DMS79 (cell line): Measurements from ENCODE around the gene SLC5A10.

Experiments used
- DNase-seq: peaks from one replicate; lab custom pipeline; 2025; lab: John Stamatoyannopoulos, UW

Gene SLC5A10

GRCh38 chr17:18985475-18985874 is 33.5 kb downstream of the SLC5A10 start:
- DNase-seq = no peak

DNA sequence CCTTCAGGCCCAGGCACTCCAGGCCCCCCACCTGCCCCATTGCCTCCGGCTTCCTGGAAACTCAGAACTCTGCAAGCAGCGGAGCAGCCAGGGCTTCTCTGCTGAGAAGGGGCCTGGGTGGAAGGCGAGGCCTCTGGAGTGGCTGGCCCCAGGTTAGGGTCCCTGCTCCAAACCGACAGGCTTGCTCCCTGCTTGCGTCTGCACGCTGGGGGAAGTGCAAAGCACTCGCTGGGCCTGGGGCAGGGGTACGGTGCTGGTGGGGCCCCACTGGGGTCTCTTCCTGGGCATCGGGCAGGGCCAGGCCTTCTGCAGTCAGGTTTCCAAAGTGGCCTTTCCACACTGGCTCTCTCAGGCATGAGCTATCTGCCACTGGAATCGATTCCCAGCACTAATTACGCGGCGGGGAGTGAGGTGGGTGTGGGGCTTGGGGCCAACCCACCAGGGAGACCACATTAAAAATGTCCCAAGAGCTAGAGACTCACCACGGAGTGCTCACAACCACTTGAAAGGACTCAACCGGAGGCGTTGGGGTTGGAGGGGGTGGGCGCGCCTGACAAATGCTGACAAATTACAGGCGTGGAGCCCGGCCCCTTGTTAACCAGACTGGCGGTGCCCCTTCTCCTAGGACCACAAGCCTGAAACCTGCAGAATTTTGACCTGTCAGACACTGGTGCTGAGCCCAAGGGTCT is 34.7 kb downstream of the SLC5A10 start:
- DNase-seq = no peak

- no peak for DNase-seq
These were observed 35.3 kb downstream of the SLC5A10 start for GRCh38 chr17:18987230-18987610.

- DNase-seq = no peak
These were observed 36.0 kb downstream of the SLC5A10 start for GRCh38 chr17:18987862-18988545.

DNA sequence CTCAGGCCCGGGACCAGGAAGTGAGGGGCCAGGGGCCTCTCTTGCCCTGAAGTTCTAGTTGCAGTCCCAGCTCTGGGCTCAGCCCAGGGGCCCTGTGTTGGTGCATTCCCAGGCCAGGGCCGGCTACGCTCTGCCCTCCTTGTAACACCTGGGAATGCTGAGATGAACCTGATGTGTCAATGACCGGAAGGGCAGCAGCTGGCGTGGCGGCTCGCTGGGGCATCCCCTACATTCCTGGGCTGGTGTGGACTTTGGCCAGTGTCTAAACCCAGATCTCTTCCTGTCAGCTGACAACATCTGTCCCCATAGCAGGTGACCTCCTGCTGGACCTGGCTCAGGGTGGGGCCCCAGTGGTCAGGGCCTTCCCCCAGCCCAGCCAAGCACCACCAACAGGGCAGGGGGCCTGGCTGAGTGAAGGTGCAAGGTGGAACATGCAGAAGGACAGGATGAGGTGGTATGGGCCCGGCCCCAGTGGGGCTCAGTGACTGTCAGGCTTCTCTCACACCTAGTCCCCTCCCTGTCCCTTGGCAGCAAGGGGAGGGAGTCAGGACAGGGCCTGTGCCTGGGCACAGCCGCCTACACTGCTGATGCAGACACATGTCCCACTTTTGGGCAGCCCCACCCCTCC is 36.7 kb downstream of the SLC5A10 start:
- no peak for DNase-seq

- no peak for DNase-seq
These were observed 38.4 kb downstream of the SLC5A10 start for GRCh38 chr17:18990331-18990730.

- DNase-seq = no peak
These were observed 39.8 kb downstream of the SLC5A10 start for GRCh38 chr17:18991531-18992315.

DNA sequence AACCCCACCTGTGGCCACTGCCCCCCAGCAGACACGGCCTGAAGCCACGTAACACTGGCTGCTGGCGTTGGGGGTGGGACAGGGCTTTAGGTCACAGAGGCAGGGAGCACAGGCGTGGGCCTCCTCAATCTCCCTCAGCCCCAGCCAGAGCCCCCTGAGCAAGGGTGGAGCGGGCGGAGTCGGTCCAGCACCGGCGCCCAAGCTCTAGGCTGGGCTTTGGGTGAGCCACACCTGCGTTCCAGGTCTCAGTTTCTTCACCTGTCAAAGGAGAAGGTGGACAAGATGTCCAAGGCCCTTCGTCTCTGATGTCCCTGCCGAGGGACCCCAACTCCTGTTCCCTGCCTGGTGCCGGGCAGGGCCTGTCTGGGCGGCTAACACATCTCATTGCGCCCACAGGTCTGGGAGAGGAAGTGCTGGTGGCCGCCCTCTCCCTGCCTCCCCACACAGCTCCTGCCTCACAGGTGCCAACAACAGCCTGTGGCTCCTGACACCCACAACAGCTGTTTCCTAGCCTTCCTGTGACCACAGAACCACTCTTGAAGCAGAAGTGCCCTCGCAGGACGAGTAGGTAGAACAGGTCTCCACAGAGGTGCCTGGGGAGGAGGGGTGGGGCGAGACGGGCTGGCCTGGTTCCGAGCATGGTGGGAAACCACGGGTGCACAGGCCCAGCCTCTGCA is 40.6 kb downstream of the SLC5A10 start:
- DNase-seq = peak; percentile 24

DNA sequence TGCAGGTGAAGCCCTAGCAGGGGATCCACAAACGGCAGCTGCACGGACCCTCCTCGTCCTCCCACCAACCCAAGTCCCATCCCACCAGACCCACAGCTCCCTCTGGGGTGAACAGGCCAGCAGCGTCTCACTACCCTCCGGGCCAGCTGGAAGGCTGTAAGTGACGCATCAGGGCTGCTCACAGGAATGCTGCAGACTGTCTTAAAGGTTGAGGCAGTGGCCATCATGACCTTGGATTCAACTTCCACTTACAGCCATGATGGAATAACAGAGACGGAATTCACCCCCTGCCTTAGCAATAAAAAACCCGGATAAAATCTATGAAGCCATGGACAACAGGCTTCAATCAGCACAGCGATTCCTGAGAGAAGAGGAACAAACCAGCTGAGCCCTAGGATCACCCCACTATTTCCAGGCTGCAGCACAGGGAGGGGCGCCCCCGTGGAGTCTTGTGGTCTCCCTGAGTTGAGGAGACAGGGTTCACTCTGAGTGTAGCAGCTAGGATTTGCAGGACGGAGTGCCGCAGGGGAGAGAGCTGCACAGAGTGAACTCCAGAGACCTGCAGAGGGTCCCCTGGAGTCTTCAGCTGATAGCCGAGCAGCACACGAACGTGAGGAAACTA is 42.1 kb downstream of the SLC5A10 start:
- no peak for DNase-seq

- no peak for DNase-seq
These were observed 42.7 kb downstream of the SLC5A10 start for GRCh38 chr17:18994631-18995030.

GRCh38 chr17:18995220-18995619 is 43.3 kb downstream of the SLC5A10 start:
- DNase-seq = no peak

DNA sequence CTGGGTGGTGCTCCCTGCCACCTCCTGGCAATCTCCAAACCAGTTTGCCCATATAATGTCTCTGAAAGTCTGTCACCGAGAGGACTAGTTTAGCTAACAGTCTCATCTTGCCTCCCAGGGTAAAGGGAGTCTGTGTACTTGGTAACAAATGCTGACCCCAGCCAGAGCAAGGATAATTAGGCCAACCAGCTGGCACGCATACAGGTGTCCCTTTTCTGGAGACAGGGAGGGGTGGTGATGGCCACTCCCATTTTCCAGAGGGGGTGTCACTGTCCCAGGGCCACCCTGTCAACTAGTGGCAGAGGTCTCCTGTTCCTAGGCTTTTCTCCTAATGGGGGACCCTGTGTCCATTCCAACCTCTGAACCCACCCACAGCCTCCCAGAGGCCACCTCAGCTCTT is 44.5 kb downstream of the SLC5A10 start:
- DNase-seq = no peak

DNA sequence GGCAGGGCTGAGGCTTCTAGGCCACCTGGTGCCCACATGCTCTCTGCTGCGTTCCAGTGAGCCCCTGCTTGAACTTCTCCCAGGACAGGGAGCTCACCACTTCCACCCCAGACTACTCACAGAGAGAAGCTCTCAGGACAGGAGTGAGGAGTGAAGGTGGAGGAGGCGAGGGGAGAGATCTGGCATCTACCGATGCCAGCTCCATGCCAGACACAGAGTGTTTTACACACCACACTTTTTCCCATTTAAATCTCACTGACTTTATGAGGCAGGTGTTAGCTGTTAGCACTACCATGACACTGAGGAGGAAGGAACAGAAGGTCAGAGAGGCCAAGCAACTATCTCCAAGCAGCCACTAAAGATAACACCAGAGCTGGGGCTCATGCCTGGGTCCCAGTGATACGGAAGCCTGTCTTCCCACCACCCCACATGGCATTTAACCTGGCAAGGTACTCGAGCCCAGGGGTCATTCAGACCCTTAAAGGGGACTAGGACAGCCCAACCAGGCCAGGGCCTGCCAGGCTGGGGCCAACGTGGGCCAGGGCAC is 45.8 kb downstream of the SLC5A10 start:
- no peak for DNase-seq

GRCh38 chr17:18999394-18999793 is 47.4 kb downstream of the SLC5A10 start:
- DNase-seq = no peak

DNA sequence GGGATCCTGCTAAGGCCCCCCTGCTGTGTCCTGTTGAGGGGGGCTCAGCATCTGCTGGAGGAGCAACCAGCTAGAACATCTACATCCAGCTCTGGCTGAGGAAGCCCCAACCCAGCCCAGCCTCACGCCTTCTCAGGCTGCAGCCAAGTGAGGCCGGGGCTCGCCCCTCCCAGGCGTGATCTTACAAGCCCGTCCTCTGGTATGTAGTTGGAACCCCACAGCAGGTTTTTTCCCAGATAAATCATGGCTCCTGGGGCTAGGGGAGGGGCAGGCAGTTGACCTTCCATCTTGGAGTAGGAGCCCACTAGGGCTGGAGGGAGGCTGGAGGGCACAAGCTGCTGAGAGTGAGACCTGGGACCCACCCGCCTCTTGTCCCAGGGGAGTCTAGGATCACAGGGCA is 47.9 kb downstream of the SLC5A10 start:
- DNase-seq = no peak

- DNase-seq = no peak
These were observed 48.8 kb downstream of the SLC5A10 start for GRCh38 chr17:19000531-19001325.

- no peak for DNase-seq
These were observed 50.1 kb downstream of the SLC5A10 start for GRCh38 chr17:19001907-19002590.

GRCh38 chr17:19002805-19003542 is 51.0 kb downstream of the SLC5A10 start:
- no peak for DNase-seq
